ENCODE measurements around the gene WIZ.

WIZ gene

GRCh38 chr19:15445227-15445605 is 4.5 kb downstream of the WIZ start:
- no peak overlapping the region for H3K27ac ChIP-seq (ENCODE audit: low read length)
- no peak for DNase-seq

GRCh38 chr19:15444505-15445226 is 5.1 kb downstream of the WIZ start:
- H3K4me3 ChIP-seq (ENCODE audit: low read depth in 1 of 2, low read length in 2 of 2), result no peak overlapping the region
- H3K4me2 ChIP-seq (ENCODE audit: insufficient read depth, low read length), result no peak overlapping the region
- no peaks in the 10 kb centered on the region for H4K20me1 ChIP-seq (ENCODE audit: insufficient read depth, low read length)
- no peak overlapping the region for H3K9ac ChIP-seq (ENCODE audit: low read depth, low read length)
- no peak for DNase-seq
- H3K4me1 ChIP-seq (ENCODE audit: insufficient read depth, low read length), result peaks cover 10% of the 10 kb centered on the region
- TF ChIP-seq EZH2 (IDR thresholded peaks at IDR 0.05; ENCODE audit: borderline replicate concordance, low read depth, low read length, severe bottlenecking) (no peak), CTCF (IDR thresholded peaks at IDR 0.05; ENCODE audit: borderline replicate concordance, extremely low read depth, low read length, poor library complexity, severe bottlenecking) (no peak)
- no peak overlapping the region for H3K27ac ChIP-seq (ENCODE audit: low read length)
- H3K36me3 ChIP-seq (ENCODE audit: insufficient read depth, low read length), result no peaks in the 10 kb centered on the region
- no peak overlapping the region for H2AFZ ChIP-seq (ENCODE audit: low read depth, low read length)
- ATAC-seq (ENCODE audit: insufficient read depth, low read depth), result no peak
- no peaks in the 10 kb centered on the region for H3K79me2 ChIP-seq (ENCODE audit: insufficient read depth, low read length)
- H3K9me3 ChIP-seq (ENCODE audit: insufficient read depth, low read length, severe bottlenecking), result no peaks in the 10 kb centered on the region
- H3K27me3 ChIP-seq (ENCODE audit: insufficient read depth, low read length, poor library complexity), result no peaks in the 10 kb centered on the region

More at GRCh38 chr19:15445227-15445605, 4.5 kb downstream of the WIZ start:
- Histone ChIP-seq H3K36me3 (ENCODE audit: insufficient read depth, low read length) (no peaks in the 10 kb centered on the region), H3K9ac (ENCODE audit: low read depth, low read length) (no peak overlapping the region), H3K4me3 (ENCODE audit: low read depth in 1 of 2, low read length in 2 of 2) (no peak overlapping the region), H3K4me2 (ENCODE audit: insufficient read depth, low read length) (no peak overlapping the region), H3K27me3 (ENCODE audit: insufficient read depth, low read length, poor library complexity) (no peaks in the 10 kb centered on the region), H2AFZ (ENCODE audit: low read depth, low read length) (no peak overlapping the region), H3K4me1 (ENCODE audit: insufficient read depth, low read length) (peaks cover 13% of the 10 kb centered on the region), H4K20me1 (ENCODE audit: insufficient read depth, low read length) (no peaks in the 10 kb centered on the region), H3K79me2 (ENCODE audit: insufficient read depth, low read length) (no peaks in the 10 kb centered on the region), H3K9me3 (ENCODE audit: insufficient read depth, low read length, severe bottlenecking) (no peaks in the 10 kb centered on the region)
- no peak for ATAC-seq (ENCODE audit: insufficient read depth, low read depth)
- TF ChIP-seq CTCF (IDR thresholded peaks at IDR 0.05; ENCODE audit: borderline replicate concordance, extremely low read depth, low read length, poor library complexity, severe bottlenecking) (no peak), EZH2 (IDR thresholded peaks at IDR 0.05; ENCODE audit: borderline replicate concordance, low read depth, low read length, severe bottlenecking) (no peak)

GRCh38 chr19:15443838-15444237 is 5.9 kb downstream of the WIZ start:
- no peak overlapping the region for H3K9ac ChIP-seq (ENCODE audit: low read depth, low read length)
- H2AFZ ChIP-seq (ENCODE audit: low read depth, low read length), result no peak overlapping the region
- H3K79me2 ChIP-seq (ENCODE audit: insufficient read depth, low read length), result no peaks in the 10 kb centered on the region
- H3K27me3 ChIP-seq (ENCODE audit: insufficient read depth, low read length, poor library complexity), result no peaks in the 10 kb centered on the region
- H3K4me1 ChIP-seq (ENCODE audit: insufficient read depth, low read length), result peaks cover 4% of the 10 kb centered on the region
- DNase-seq (no peak), ATAC-seq (ENCODE audit: insufficient read depth, low read depth) (no peak)
- H3K4me2 ChIP-seq (ENCODE audit: insufficient read depth, low read length), result no peak overlapping the region
- H3K36me3 ChIP-seq (ENCODE audit: insufficient read depth, low read length), result no peaks in the 10 kb centered on the region
- H3K9me3 ChIP-seq (ENCODE audit: insufficient read depth, low read length, severe bottlenecking), result no peaks in the 10 kb centered on the region
- no peak overlapping the region for H3K4me3 ChIP-seq (ENCODE audit: low read depth in 1 of 2, low read length in 2 of 2)
- H4K20me1 ChIP-seq (ENCODE audit: insufficient read depth, low read length), result no peaks in the 10 kb centered on the region
- TF ChIP-seq EZH2 (IDR thresholded peaks at IDR 0.05; ENCODE audit: borderline replicate concordance, low read depth, low read length, severe bottlenecking) (no peak), CTCF (IDR thresholded peaks at IDR 0.05; ENCODE audit: borderline replicate concordance, extremely low read depth, low read length, poor library complexity, severe bottlenecking) (no peak)
- H3K27ac ChIP-seq (ENCODE audit: low read length), result no peak overlapping the region
